Breast epithelium (tissue), 4 donors: ENCODE measurements around the gene NEUROD6. TPM values are rescaled to one million over a fixed set of nuclear protein-coding genes. Genes with fewer than 3 reads are reported as not detected.

Experiments used
- DNase-seq, 2 donors: peaks; one replicate each; pipeline ENCODE4 v3.0.0-alpha.2; 2019; ENCODE audit warnings: low spot score in 2 of 2
- H3K27ac ChIP-seq, 2 donors: fragments of 200-600 bp; sonication (generic) in 1 of 2; one replicate each; pipeline ENCODE4 v1.5.1; 2016 to 2019; ENCODE audit warnings: mild to moderate bottlenecking in 1 of 2
- H3K27me3 ChIP-seq, 2 donors: fragments of 200-600 bp; sonication (generic) in 1 of 2; one replicate each; pipeline versions ENCODE4 v1.5.1 to v1.6.0; 2017 to 2019; ENCODE audit warnings: control low read depth in 1 of 2, mild to moderate bottlenecking in 1 of 2
- H3K36me3 ChIP-seq: fragments of 200-600 bp; one replicate; pipeline ENCODE4 v1.5.1; 2019
- H3K4me1 ChIP-seq, 2 donors: fragments of 200-600 bp; sonication (generic); one replicate each; pipeline ENCODE4 v1.5.1; 2016 to 2019; ENCODE audit warnings: control low read depth in 1 of 2
- H3K4me3 ChIP-seq, 3 donors: fragments of 200-600 bp; sonication (generic); 1 replicate in 2 of 3; 2 replicates in 1 of 3; pipeline ENCODE4 v1.5.1; 2016 to 2019; ENCODE audit warnings: mild to moderate bottlenecking in 3 of 3, moderate library complexity in 2 of 3
- H3K9me3 ChIP-seq, 2 donors: fragments of 200-600 bp; sonication (generic) in 1 of 2; one replicate each; pipeline ENCODE4 v1.5.1; 2016 to 2019; ENCODE audit warnings: control low read depth in 1 of 2
- CTCF ChIP-seq, 3 donors: fragments of 450-650 bp; IDR thresholded peaks; one replicate each; pipeline ENCODE4 v1.5.1; 2016 to 2017; ENCODE audit warnings: antibody characterized with exemption in 3 of 3, mild to moderate bottlenecking in 3 of 3, moderate library complexity in 3 of 3
- POLR2A ChIP-seq: fragments of 450-650 bp; IDR thresholded peaks from one replicate; pipeline ENCODE4 v1.6.1; 2016; ENCODE audit warnings: antibody characterized with exemption, mild to moderate bottlenecking, moderate library complexity
- POLR2AphosphoS5 ChIP-seq, 3 donors: sonication (generic); formaldehyde crosslinking; IDR thresholded peaks; one replicate each; pipeline ENCODE4 v1.6.1; 2017; ENCODE audit warnings: antibody characterized with exemption in 3 of 3
- intact Hi-C: fragments of 100-400 bp; cut with DNase I; formaldehyde crosslinking; loops from one replicate; pipeline ENCODE4 v1.15.1; 2023; ENCODE audit warnings: low total_unique reads
- total RNA-seq, 3 donors: library from RNA; depleted of rRNA; stranded (reverse); fragments of >200 nt; gene quantifications; one replicate each; pipeline ENCODE4 v1.1.0, GENCODE V29; 2016

The NEUROD6 gene
- total RNA-seq, 3 donors from 2014 or later: not detected

GRCh38 chr7:31362401-31362800 lies 21.9 kb upstream of the NEUROD6 start:
- H3K4me1 ChIP-seq: no peaks in the 10 kb centered on the region
- H3K36me3 ChIP-seq: no peaks in the 10 kb centered on the region
- H3K27ac ChIP-seq: no peak overlapping the region
- H3K9me3 ChIP-seq: no peaks in the 10 kb centered on the region
- no peak overlapping the region for H3K4me3 ChIP-seq
- TF ChIP-seq POLR2A: no peak
- no peak for TF ChIP-seq CTCF (IDR thresholded peaks at IDR 0.05)
- no peak for TF ChIP-seq POLR2AphosphoS5 (IDR thresholded peaks at IDR 0.05)
- intact Hi-C loops: no loop called here
- DNase-seq: no peak
- peaks cover 0 to 3% of the 10 kb centered on the region in 2 donors for H3K27me3 ChIP-seq

GRCh38 chr7:31358467-31358866 lies 17.9 kb upstream of the NEUROD6 start:
- TF ChIP-seq CTCF (IDR thresholded peaks at IDR 0.05): no peak
- TF ChIP-seq POLR2AphosphoS5 (IDR thresholded peaks at IDR 0.05): no peak
- TF ChIP-seq POLR2A: no peak
- Histone ChIP-seq H3K27me3 (no peaks in the 10 kb centered on the region), H3K4me1 (no peaks in the 10 kb centered on the region), H3K4me3 (no peak overlapping the region), H3K27ac (no peak overlapping the region), H3K9me3 (no peaks in the 10 kb centered on the region), H3K36me3 (no peaks in the 10 kb centered on the region)
- no peak for DNase-seq
- intact Hi-C loops: no loop called here

- H3K4me1 ChIP-seq: no peaks in the 10 kb centered on the region
- no peaks in the 10 kb centered on the region for H3K9me3 ChIP-seq
- H3K4me3 ChIP-seq: no peak overlapping the region
- peaks cover 0 to 4% of the 10 kb centered on the region in 2 donors for H3K27me3 ChIP-seq
- H3K36me3 ChIP-seq: no peaks in the 10 kb centered on the region
- no peak overlapping the region for H3K27ac ChIP-seq
- no peak for TF ChIP-seq POLR2AphosphoS5 (IDR thresholded peaks at IDR 0.05)
- TF ChIP-seq CTCF (IDR thresholded peaks at IDR 0.05): no peak
- TF ChIP-seq POLR2A: no peak
- DNase-seq: no peak
- intact Hi-C loops: no loop called here
Measured at GRCh38 chr7:31345421-31345820, 4.9 kb upstream of the NEUROD6 start.

- no peaks in the 10 kb centered on the region for H3K36me3 ChIP-seq
- H3K27me3 ChIP-seq: peaks cover 0 to 8% of the 10 kb centered on the region in 2 donors
- H3K4me3 ChIP-seq: no peak overlapping the region
- TF ChIP-seq POLR2A: no peak
- TF ChIP-seq POLR2AphosphoS5 (IDR thresholded peaks at IDR 0.05): no peak
- no peak for TF ChIP-seq CTCF (IDR thresholded peaks at IDR 0.05)
- H3K9me3 ChIP-seq: no peaks in the 10 kb centered on the region
- intact Hi-C loops: no loop called here
- no peak for DNase-seq
- H3K27ac ChIP-seq: no peak overlapping the region
- no peaks in the 10 kb centered on the region for H3K4me1 ChIP-seq
Measured at GRCh38 chr7:31343516-31344305, 3.2 kb upstream of the NEUROD6 start.

GRCh38 chr7:31341141-31341540 lies 615 bp upstream of the NEUROD6 start:
- Histone ChIP-seq H3K27me3 (peaks cover 3 to 33% of the 10 kb centered on the region in 2 donors), H3K4me3 (no peak overlapping the region), H3K4me1 (no peaks in the 10 kb centered on the region), H3K27ac (no peak overlapping the region), H3K9me3 (no peaks in the 10 kb centered on the region), H3K36me3 (no peaks in the 10 kb centered on the region)
- no peak for TF ChIP-seq CTCF (IDR thresholded peaks at IDR 0.05)
- no peak for TF ChIP-seq POLR2A
- no peak for TF ChIP-seq POLR2AphosphoS5 (IDR thresholded peaks at IDR 0.05)
- intact Hi-C loops: no loop called here
- no peak for DNase-seq
